SU-DHL-6 (cell line): ENCODE results near the gene CCSER2.

ENCODE experiments used
- H2AFZ ChIP-seq: fragments of 200-600 bp; sonication (generic); 2 replicates; pipeline ENCODE4 v1.6.1; 2014; ENCODE audit warnings: low read depth, mild to moderate bottlenecking, moderate library complexity, mixed read lengths, antibody characterized with exemption, low read length; ENCODE audit not compliant: severe bottlenecking
- H3F3A ChIP-seq: fragments of 200-600 bp; shearing (Covaris generic); 2 replicates; pipeline ENCODE4 v1.6.0; 2016; ENCODE audit warnings: antibody characterized with exemption, mild to moderate bottlenecking; ENCODE audit not compliant: insufficient read depth
- H3K27ac ChIP-seq: fragments of 200-600 bp; sonication (generic); 2 replicates; pipeline ENCODE4 v1.5.1; 2016; ENCODE audit warnings: low read depth, mild to moderate bottlenecking, low read length, moderate library complexity, mixed read lengths
- H3K27me3 ChIP-seq: fragments of 200-600 bp; sonication (generic), shearing (Covaris generic); 2 replicates; pipeline ENCODE4 v1.6.0; 2014; ENCODE audit warnings: mild to moderate bottlenecking, low read length
- H3K36me3 ChIP-seq: fragments of 200-600 bp; sonication (generic); 2 replicates; pipeline ENCODE4 v1.6.1; 2014; ENCODE audit warnings: mild to moderate bottlenecking, low read length, mixed read lengths
- H3K4me2 ChIP-seq: fragments of 300-600, 200-600 bp; shearing (Covaris generic), sonication (generic); 2 replicates; pipeline ENCODE4 v1.6.0; 2014; ENCODE audit warnings: low read length, low read depth, mild to moderate bottlenecking; ENCODE audit not compliant: poor library complexity, severe bottlenecking
- H3K4me3 ChIP-seq: fragments of 200-600 bp; sonication (generic); 2 replicates; pipeline ENCODE4 v1.5.1; 2014; ENCODE audit warnings: antibody characterized with exemption, low read length, mild to moderate bottlenecking, mixed read lengths; ENCODE audit not compliant: insufficient read depth, poor library complexity, severe bottlenecking
- H3K79me2 ChIP-seq: fragments of 200-600 bp; sonication (generic); 2 replicates; pipeline ENCODE4 v1.6.1; 2014; ENCODE audit warnings: mild to moderate bottlenecking, low read length, moderate library complexity; ENCODE audit not compliant: insufficient read depth
- H3K9ac ChIP-seq: fragments of 200-600 bp; sonication (generic); 2 replicates; pipeline ENCODE4 v1.7.0; 2014; ENCODE audit warnings: mild to moderate bottlenecking, low read length
- H3K9me2 ChIP-seq: fragments of 200-600 bp; sonication (generic); replicated peaks from 2 replicates; pipeline ENCODE4 v1.6.1; 2014; ENCODE audit warnings: low read length; ENCODE audit not compliant: insufficient read depth
- H3K9me3 ChIP-seq: fragments of 200-600 bp; sonication (generic); 2 replicates; pipeline ENCODE4 v1.6.1; 2014; ENCODE audit warnings: low read length, mixed read lengths; ENCODE audit not compliant: insufficient read depth
- H4K20me1 ChIP-seq: fragments of 200-600 bp; sonication (generic); 2 replicates; pipeline ENCODE4 v1.6.1; 2014; ENCODE audit warnings: low read depth, mild to moderate bottlenecking, antibody characterized with exemption, low read length, moderate library complexity, mixed read lengths
- CTCF ChIP-seq: fragments of 200-600 bp; sonication (generic); IDR thresholded peaks from one replicate; pipeline ENCODE4 v1.5.1; 2017; ENCODE audit warnings: antibody characterized with exemption, mild to moderate bottlenecking, low read length, moderate library complexity; ENCODE audit not compliant: insufficient read depth, poor library complexity, severe bottlenecking
- EZH2phosphoT487 ChIP-seq: fragments of 200-600 bp; sonication (generic), shearing (Covaris generic); conservative IDR thresholded peaks from 2 replicates; pipeline ENCODE4 v1.6.1; 2018; ENCODE audit warnings: mild to moderate bottlenecking, antibody characterized with exemption, low read length, moderate library complexity, mixed read lengths

Gene CCSER2

DNA sequence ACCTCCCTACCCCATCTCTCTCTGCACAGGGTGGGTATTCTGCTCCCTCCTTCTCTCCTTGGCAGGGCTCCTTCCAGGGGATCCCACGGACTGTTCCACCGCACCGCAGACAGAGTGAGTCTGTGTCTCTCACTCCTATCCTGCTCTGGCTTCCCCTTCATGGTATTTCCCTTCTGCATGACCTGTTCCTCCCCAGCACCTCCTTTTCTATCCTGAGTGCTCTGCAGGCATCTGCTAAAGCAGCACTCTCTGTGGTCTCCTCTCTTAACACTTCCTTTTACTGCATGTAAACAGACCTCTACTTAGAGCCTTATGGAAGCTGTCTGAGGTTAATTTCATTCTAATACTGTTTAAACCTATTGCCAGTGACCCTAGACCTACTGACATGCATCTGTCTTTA is 171.5 kb downstream of the CCSER2 start:
- TF ChIP-seq CTCF (no peak), EZH2phosphoT487 (no peak)
- Histone ChIP-seq H2AFZ (no peak overlapping the region), H3K36me3 (no peaks in the 10 kb centered on the region), H4K20me1 (no peaks in the 10 kb centered on the region), H3K9ac (no peak overlapping the region), H3F3A (0 out of 2 replicates have a peak, but pooled peaks cover 3% of the 10 kb centered on the region), H3K9me2 (no peaks in the 10 kb centered on the region), H3K27me3 (no peaks in the 10 kb centered on the region), H3K9me3 (no peaks in the 10 kb centered on the region), H3K4me3 (no peak overlapping the region), H3K79me2 (no peaks in the 10 kb centered on the region), H3K4me2 (no peak overlapping the region), H3K27ac (no peak overlapping the region)

DNA sequence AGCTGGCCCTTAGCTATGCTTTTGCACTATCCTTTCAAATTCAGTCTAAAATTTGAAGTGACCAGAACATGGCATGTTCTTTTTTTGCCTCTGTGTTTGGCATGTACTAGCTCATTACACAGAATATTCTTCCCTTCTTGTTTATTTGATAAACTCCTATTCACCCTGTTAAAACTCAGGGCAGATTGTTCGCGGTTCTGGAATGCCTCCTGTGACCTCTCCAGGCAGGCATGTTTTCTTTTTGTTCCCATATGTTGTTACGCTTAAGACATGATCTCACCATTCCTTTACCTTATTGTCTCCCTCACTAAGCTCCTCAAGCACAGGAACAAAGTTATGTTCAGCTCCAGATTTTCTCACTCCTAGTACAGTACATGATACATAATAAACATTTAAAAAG is 181.7 kb downstream of the CCSER2 start:
- Histone ChIP-seq H3F3A (no peaks in the 10 kb centered on the region), H4K20me1 (no peaks in the 10 kb centered on the region), H3K36me3 (no peaks in the 10 kb centered on the region), H3K79me2 (no peaks in the 10 kb centered on the region), H3K27ac (no peak overlapping the region), H3K27me3 (no peaks in the 10 kb centered on the region), H3K9ac (no peak overlapping the region), H2AFZ (no peak overlapping the region), H3K4me3 (no peak overlapping the region), H3K4me2 (no peak overlapping the region), H3K9me3 (no peaks in the 10 kb centered on the region), H3K9me2 (no peaks in the 10 kb centered on the region)
- TF ChIP-seq CTCF (no peak), EZH2phosphoT487 (no peak)

- H3K4me3 ChIP-seq = no peak overlapping the region
- H3F3A ChIP-seq = no peaks in the 10 kb centered on the region
- H3K27me3 ChIP-seq = no peaks in the 10 kb centered on the region
- H4K20me1 ChIP-seq = no peaks in the 10 kb centered on the region
- H3K79me2 ChIP-seq = no peaks in the 10 kb centered on the region
- H3K9ac ChIP-seq = no peak overlapping the region
- H3K9me3 ChIP-seq = no peaks in the 10 kb centered on the region
- H3K36me3 ChIP-seq = no peaks in the 10 kb centered on the region
- no peak for TF ChIP-seq CTCF
- no peak for TF ChIP-seq EZH2phosphoT487
- no peak overlapping the region for H3K27ac ChIP-seq
- no peak overlapping the region for H2AFZ ChIP-seq
- no peak overlapping the region for H3K4me2 ChIP-seq
- no peaks in the 10 kb centered on the region for H3K9me2 ChIP-seq
Observed at GRCh38 chr10:84511106-84511505, 182.7 kb downstream of the CCSER2 start.
